Uterus (tissue), 4 donors: ENCODE measurements around the gene HAO2. TPM values are rescaled to one million over a fixed set of nuclear protein-coding genes. Genes with fewer than 3 reads are reported as not detected.
A peak's percentile ranks its signal among the peaks of the same experiment; 100 is the strongest.

Source experiments
- DNase-seq, 2 donors: peaks; one replicate each; pipeline ENCODE4 v3.0.0-alpha.2; 2019 to 2020
- H3K27ac ChIP-seq, 2 donors: fragments of 200-600 bp; sonication (generic); 1 replicate in 1 of 2; 2 replicates in 1 of 2; pipeline ENCODE4 v1.5.1; 2016 to 2018
- H3K27me3 ChIP-seq, 2 donors: fragments of 200-600 bp; sonication (generic); one replicate each; pipeline ENCODE4 v1.5.1; 2018 to 2019; ENCODE audit warnings: control low read depth in 1 of 2
- H3K36me3 ChIP-seq, 2 donors: fragments of 200-600 bp; sonication (generic); one replicate each; pipeline ENCODE4 v1.5.1; 2019; ENCODE audit warnings: control low read depth in 1 of 2
- H3K4me1 ChIP-seq, 2 donors: fragments of 200-600 bp; sonication (generic); one replicate each; pipeline ENCODE4 v1.5.1; 2018 to 2019; ENCODE audit warnings: control low read depth in 1 of 2
- H3K4me3 ChIP-seq, 2 donors: fragments of 200-600 bp; sonication (generic); 1 replicate in 1 of 2; 2 replicates in 1 of 2; pipeline ENCODE4 v1.5.1; 2018 to 2019; ENCODE audit warnings: mild to moderate bottlenecking in 1 of 2
- H3K9me3 ChIP-seq, 2 donors: fragments of 200-600 bp; sonication (generic); one replicate each; pipeline ENCODE4 v1.5.1; 2019; ENCODE audit warnings: control low read depth in 1 of 2
- POLR2A ChIP-seq, 2 donors: fragments of 450-650 bp; IDR thresholded peaks; one replicate each; pipeline ENCODE4 v1.6.1; 2016; ENCODE audit warnings: antibody characterized with exemption in 2 of 2, mild to moderate bottlenecking in 1 of 2, moderate library complexity in 1 of 2
- intact Hi-C: fragments of 100-400 bp; cut with DNase I; formaldehyde crosslinking; loops from one replicate; pipeline ENCODE4 v1.15.1; 2023; ENCODE audit warnings: low total_unique reads
- total RNA-seq, 4 donors: library from RNA; depleted of rRNA in 3 of 4; stranded (reverse); fragments of >200 nt in 3 of 4; gene quantifications; one replicate each; pipeline versions ENCODE4 v1.1.0 to v1.2.4, GENCODE V29; 2014 to 2023
- TF ChIP-seq, protein P1 (sequence below), 4 experiments: fragments of 200-600 bp in 2 of 4; fragments of 450-650 bp in 2 of 4; sonication (generic) in 2 of 4; IDR thresholded peaks; one replicate each; pipeline ENCODE4 v1.5.1; 2016 to 2019; ENCODE audit warnings: antibody characterized with exemption in 4 of 4, mild to moderate bottlenecking in 2 of 4, moderate library complexity in 1 of 4
- donor health status: DM: yes; HTN: yes; CAD: no.

HAO2 gene
- total RNA-seq, 4 donors from 2014 or later: 0.90 to 1.4 TPM; not detected in 2

- DNase-seq: no peak
- intact Hi-C loops: loop anchor here (10.0 kb wide), 1 partner anchor 80 kb away; no protein-coding TSS in a partner anchor
- no peaks in the 10 kb centered on the region for H3K27me3 ChIP-seq
- no peaks in the 10 kb centered on the region for H3K36me3 ChIP-seq
- H3K4me1 ChIP-seq: no peaks in the 10 kb centered on the region
- no peaks in the 10 kb centered on the region for H3K9me3 ChIP-seq
- H3K27ac ChIP-seq: no peak overlapping the region
- H3K4me3 ChIP-seq: no peak overlapping the region
- TF ChIP-seq, protein P1, sequence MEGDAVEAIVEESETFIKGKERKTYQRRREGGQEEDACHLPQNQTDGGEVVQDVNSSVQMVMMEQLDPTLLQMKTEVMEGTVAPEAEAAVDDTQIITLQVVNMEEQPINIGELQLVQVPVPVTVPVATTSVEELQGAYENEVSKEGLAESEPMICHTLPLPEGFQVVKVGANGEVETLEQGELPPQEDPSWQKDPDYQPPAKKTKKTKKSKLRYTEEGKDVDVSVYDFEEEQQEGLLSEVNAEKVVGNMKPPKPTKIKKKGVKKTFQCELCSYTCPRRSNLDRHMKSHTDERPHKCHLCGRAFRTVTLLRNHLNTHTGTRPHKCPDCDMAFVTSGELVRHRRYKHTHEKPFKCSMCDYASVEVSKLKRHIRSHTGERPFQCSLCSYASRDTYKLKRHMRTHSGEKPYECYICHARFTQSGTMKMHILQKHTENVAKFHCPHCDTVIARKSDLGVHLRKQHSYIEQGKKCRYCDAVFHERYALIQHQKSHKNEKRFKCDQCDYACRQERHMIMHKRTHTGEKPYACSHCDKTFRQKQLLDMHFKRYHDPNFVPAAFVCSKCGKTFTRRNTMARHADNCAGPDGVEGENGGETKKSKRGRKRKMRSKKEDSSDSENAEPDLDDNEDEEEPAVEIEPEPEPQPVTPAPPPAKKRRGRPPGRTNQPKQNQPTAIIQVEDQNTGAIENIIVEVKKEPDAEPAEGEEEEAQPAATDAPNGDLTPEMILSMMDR (IDR thresholded peaks at IDR 0.05): no peak
- no peak for TF ChIP-seq POLR2A (IDR thresholded peaks at IDR 0.05)
These were observed 3.9 kb upstream of the HAO2 start for GRCh38 chr1:119364640-119365039.

GRCh38 chr1:119366424-119366823 lies 2.2 kb upstream of the HAO2 start:
- no peaks in the 10 kb centered on the region for H3K4me1 ChIP-seq
- no peaks in the 10 kb centered on the region for H3K9me3 ChIP-seq
- no peak for DNase-seq
- no peak overlapping the region for H3K27ac ChIP-seq
- no peaks in the 10 kb centered on the region for H3K27me3 ChIP-seq
- no peaks in the 10 kb centered on the region for H3K36me3 ChIP-seq
- intact Hi-C loops: loop anchor here (10.0 kb wide), 1 partner anchor 82 kb away; no protein-coding TSS in a partner anchor
- TF ChIP-seq, protein P1 (IDR thresholded peaks at IDR 0.05): no peak
- no peak for TF ChIP-seq POLR2A (IDR thresholded peaks at IDR 0.05)
- no peak overlapping the region for H3K4me3 ChIP-seq

- DNase-seq: no peak
- H3K4me3 ChIP-seq: no peak overlapping the region
- intact Hi-C loops: loop anchor here (10.0 kb wide), 1 partner anchor 83 kb away; no protein-coding TSS in a partner anchor
- H3K4me1 ChIP-seq: no peaks in the 10 kb centered on the region
- no peak overlapping the region for H3K27ac ChIP-seq
- no peaks in the 10 kb centered on the region for H3K9me3 ChIP-seq
- TF ChIP-seq POLR2A (IDR thresholded peaks at IDR 0.05): no peak
- TF ChIP-seq, protein P1 (IDR thresholded peaks at IDR 0.05): peak; percentile 84 to 88 (median 86)
- no peaks in the 10 kb centered on the region for H3K36me3 ChIP-seq
- no peaks in the 10 kb centered on the region for H3K27me3 ChIP-seq
These were observed 1.0 kb upstream of the HAO2 start for GRCh38 chr1:119367432-119368124.

GRCh38 chr1:119370748-119371147 lies 2.2 kb downstream of the HAO2 start:
- Histone ChIP-seq H3K27me3 (no peaks in the 10 kb centered on the region), H3K4me1 (no peaks in the 10 kb centered on the region), H3K4me3 (no peak overlapping the region), H3K36me3 (no peaks in the 10 kb centered on the region), H3K9me3 (no peaks in the 10 kb centered on the region), H3K27ac (no peak overlapping the region)
- TF ChIP-seq POLR2A (IDR thresholded peaks at IDR 0.05): no peak
- TF ChIP-seq, protein P1 (IDR thresholded peaks at IDR 0.05): no peak
- intact Hi-C loops: no loop called here
- DNase-seq: no peak

DNA sequence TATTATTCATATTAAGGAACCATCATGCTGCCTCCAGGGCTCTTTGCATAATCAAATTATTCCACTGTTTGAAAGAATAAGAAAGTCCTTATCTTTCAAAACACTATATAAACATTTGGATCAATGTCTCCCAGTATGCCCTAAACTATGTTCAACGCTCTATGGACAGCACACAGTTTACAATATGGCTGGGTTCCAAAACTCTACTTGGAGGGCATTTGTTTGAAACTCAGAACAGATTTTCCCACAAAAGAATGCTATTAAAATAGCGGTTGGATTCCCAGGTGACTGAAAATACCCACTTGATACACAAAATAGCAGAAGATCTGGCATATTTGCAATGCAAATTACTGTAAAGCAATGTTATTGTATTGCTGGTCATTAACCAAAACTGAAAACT lies 3.2 kb downstream of the HAO2 start:
- no peaks in the 10 kb centered on the region for H3K36me3 ChIP-seq
- H3K9me3 ChIP-seq: no peaks in the 10 kb centered on the region
- H3K27ac ChIP-seq: no peak overlapping the region
- no peaks in the 10 kb centered on the region for H3K4me1 ChIP-seq
- DNase-seq: no peak
- intact Hi-C loops: no loop called here
- H3K4me3 ChIP-seq: no peak overlapping the region
- no peak for TF ChIP-seq POLR2A (IDR thresholded peaks at IDR 0.05)
- TF ChIP-seq, protein P1 (IDR thresholded peaks at IDR 0.05): no peak
- no peaks in the 10 kb centered on the region for H3K27me3 ChIP-seq
